Pancreas (tissue), 10 donors: ENCODE measurements around the gene HES7. TPM values are rescaled to one million over a fixed set of nuclear protein-coding genes. Genes with fewer than 3 reads are reported as not detected.

Experiments
- ATAC-seq, 4 donors: fragments of 200-7000 bp; cut with Tn5 transposase; one replicate each; pipeline versions ENCODE4 v1.8.0 to v1.9.1; 2020; ENCODE audit warnings: mild to moderate bottlenecking in 4 of 4, moderate library complexity in 4 of 4
- DNase-seq, 6 donors: peaks; one replicate each; pipeline ENCODE4 v3.0.0-alpha.2; 2020
- FAIRE-seq: peaks from 2 replicates; lab custom pipeline; 2012; peaks lifted over from hg19 to GRCh38; lab: Jason Lieb, UNC
- H3K27ac ChIP-seq, 4 donors: fragments of 200-600 bp; sonication (generic); 1 replicate in 3 of 4; 2 replicates in 1 of 4; pipeline versions ENCODE4 v1.5.0 to v1.8.0; 2020
- H3K27me3 ChIP-seq, 4 donors: fragments of 200-600 bp; one replicate each; pipeline ENCODE4 v1.8.0; 2021
- H3K36me3 ChIP-seq, 3 donors: fragments of 200-600 bp; sonication (generic) in 1 of 3; one replicate each; pipeline versions ENCODE4 v1.5.0 to v1.8.0; 2020 to 2021
- H3K4me1 ChIP-seq, 3 donors: fragments of 200-600 bp; one replicate each; pipeline ENCODE4 v1.8.0; 2021
- H3K4me3 ChIP-seq, 4 donors: fragments of 200-600 bp; sonication (generic) in 2 of 4; one replicate each; pipeline versions ENCODE4 v1.5.0 to v1.8.0; 2020 to 2021
- H3K9me3 ChIP-seq, 4 donors: fragments of 200-600 bp; one replicate each; pipeline ENCODE4 v1.8.0; 2021
- WGBS, 2 donors: extraction: QIAGEN DNeasy Blood & Tissue Kit; methylation state at CpG; one replicate each; pipeline ENCODE4 v1.1.7; 2013; 5-methylcytosine and 5-hydroxymethylcytosine counted together
- intact Hi-C, 3 donors: fragments of 100-400 bp; cut with DNase I; formaldehyde crosslinking; loops; one replicate each; pipeline versions ENCODE4 v1.11.1 to v1.14.2; 2022
- polyA plus RNA-seq, 2 donors: library from polyadenylated mRNA; stranded (reverse); fragments of 200-250 nt; gene quantifications; one replicate each; pipeline ENCODE4 v1.2.3, GENCODE V29; 2013
- total RNA-seq, 6 donors: library from RNA; stranded (reverse); fragmentation: NEBNext Ultra II Directional in 4 of 6; extraction: Animal tissue kit (Norgen Biotek cat#: 25700) in 4 of 6; gene quantifications; one replicate each; pipeline versions ENCODE4 v1.2.1 to v1.2.4, GENCODE V29; 2021 to 2023
- TF ChIP-seq, protein P1 (sequence below), 4 donors: fragments of 200-600 bp; sonication (generic) in 3 of 4; IDR thresholded peaks; one replicate each; pipeline versions ENCODE4 v1.5.0 to v1.8.0; 2021; ENCODE audit warnings: antibody characterized with exemption in 4 of 4
- donor health status: healthy with polysubstance abuse.
- donor health status: DM: no; HTN: no; CAD: no; lungs with moderate emphysema.
- donor health status: DM: no; HTN: no; CAD: no.
- donor health status: control.
- donor health status: control.
- donor health status: Bipolar disorder and iron deficiency.
- donor health status: DM: yes; HTN: yes; CAD: no.
- donor health status: DM: no; HTN: no; CAD: no.
- donor health status: DM: no; HTN: no; CAD: no.
- donor health status: DM: yes; HTN: yes; CAD: no.

Gene HES7
- total and polyA plus RNA-seq, 8 donors, result 0.08 to 0.16 TPM; not detected in 6

GRCh38 chr17:8100111-8100510, 23.8 kb downstream of the HES7 start:
- Histone ChIP-seq H3K36me3 (no peaks in the 10 kb centered on the region), H3K27ac (no peak overlapping the region), H3K4me1 (no peaks in the 10 kb centered on the region), H3K27me3 (no peaks in the 10 kb centered on the region), H3K9me3 (no peaks in the 10 kb centered on the region), H3K4me3 (no peak overlapping the region)
- ATAC-seq, result no peak
- intact Hi-C loops, result no loop called here
- 19 to 32% methylated on average over 2 of the region's 2 CpGs for WGBS, 2 donors
- no peak for DNase-seq
- TF ChIP-seq, protein P1, sequence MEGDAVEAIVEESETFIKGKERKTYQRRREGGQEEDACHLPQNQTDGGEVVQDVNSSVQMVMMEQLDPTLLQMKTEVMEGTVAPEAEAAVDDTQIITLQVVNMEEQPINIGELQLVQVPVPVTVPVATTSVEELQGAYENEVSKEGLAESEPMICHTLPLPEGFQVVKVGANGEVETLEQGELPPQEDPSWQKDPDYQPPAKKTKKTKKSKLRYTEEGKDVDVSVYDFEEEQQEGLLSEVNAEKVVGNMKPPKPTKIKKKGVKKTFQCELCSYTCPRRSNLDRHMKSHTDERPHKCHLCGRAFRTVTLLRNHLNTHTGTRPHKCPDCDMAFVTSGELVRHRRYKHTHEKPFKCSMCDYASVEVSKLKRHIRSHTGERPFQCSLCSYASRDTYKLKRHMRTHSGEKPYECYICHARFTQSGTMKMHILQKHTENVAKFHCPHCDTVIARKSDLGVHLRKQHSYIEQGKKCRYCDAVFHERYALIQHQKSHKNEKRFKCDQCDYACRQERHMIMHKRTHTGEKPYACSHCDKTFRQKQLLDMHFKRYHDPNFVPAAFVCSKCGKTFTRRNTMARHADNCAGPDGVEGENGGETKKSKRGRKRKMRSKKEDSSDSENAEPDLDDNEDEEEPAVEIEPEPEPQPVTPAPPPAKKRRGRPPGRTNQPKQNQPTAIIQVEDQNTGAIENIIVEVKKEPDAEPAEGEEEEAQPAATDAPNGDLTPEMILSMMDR (IDR thresholded peaks at IDR 0.05), result no peak
- no peak for FAIRE-seq

DNA sequence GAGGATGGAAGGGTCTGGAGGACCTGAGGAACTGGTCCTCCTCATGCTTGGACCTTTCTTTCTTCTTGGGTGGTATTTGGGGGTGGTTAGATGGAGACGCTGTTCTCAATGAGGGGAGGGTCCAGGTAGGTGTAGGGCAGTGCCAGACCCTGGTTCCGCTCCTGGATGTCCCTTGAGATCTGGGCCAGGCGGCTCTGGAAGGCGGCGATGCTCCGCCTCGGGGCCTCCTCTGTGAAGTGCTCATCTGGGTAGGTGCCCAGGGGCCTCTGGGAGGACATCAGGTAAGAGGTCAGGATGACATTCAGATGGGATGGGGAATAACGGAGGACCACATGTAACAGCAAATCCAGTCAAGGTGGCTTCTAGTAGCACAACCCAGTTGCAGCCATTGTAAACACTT, 27.4 kb downstream of the HES7 start:
- H3K9me3 ChIP-seq, result no peaks in the 10 kb centered on the region
- FAIRE-seq (no peak), DNase-seq (no peak), ATAC-seq (no peak)
- H3K27ac ChIP-seq, result no peak overlapping the region
- WGBS, 2 donors, result 75 to 84% methylated on average over 8 of the region's 8 CpGs
- no peaks in the 10 kb centered on the region for H3K4me1 ChIP-seq
- no peaks in the 10 kb centered on the region for H3K36me3 ChIP-seq
- H3K27me3 ChIP-seq, result no peaks in the 10 kb centered on the region
- TF ChIP-seq, protein P1 (IDR thresholded peaks at IDR 0.05), result no peak
- no peak overlapping the region for H3K4me3 ChIP-seq
- intact Hi-C loops, result no loop called here

- Histone ChIP-seq H3K27ac (no peak overlapping the region), H3K4me3 (no peak overlapping the region), H3K9me3 (no peaks in the 10 kb centered on the region), H3K4me1 (no peaks in the 10 kb centered on the region), H3K36me3 (no peaks in the 10 kb centered on the region), H3K27me3 (no peaks in the 10 kb centered on the region)
- TF ChIP-seq, protein P1 (IDR thresholded peaks at IDR 0.05), result no peak
- DNase-seq (no peak), ATAC-seq (no peak), FAIRE-seq (no peak)
- 63 to 67% methylated on average over 6 of the region's 6 CpGs for WGBS, 2 donors
- intact Hi-C loops, result no loop called here
Observed at GRCh38 chr17:8095361-8095760, 28.5 kb downstream of the HES7 start.

- H3K27ac ChIP-seq, result no peak overlapping the region
- H3K4me3 ChIP-seq, result no peak overlapping the region
- DNase-seq, result peak in 1 of 6 donors; percentile 13
- H3K4me1 ChIP-seq, result no peaks in the 10 kb centered on the region
- no peaks in the 10 kb centered on the region for H3K9me3 ChIP-seq
- intact Hi-C loops, result no loop called here
- H3K36me3 ChIP-seq, result no peaks in the 10 kb centered on the region
- no peaks in the 10 kb centered on the region for H3K27me3 ChIP-seq
- no peak for ATAC-seq
- TF ChIP-seq, protein P1 (IDR thresholded peaks at IDR 0.05), result no peak
- WGBS, 2 donors, result 24 to 33% methylated on average over 9 of the region's 9 CpGs
- no peak for FAIRE-seq
Observed at GRCh38 chr17:8091033-8091687, 32.7 kb downstream of the HES7 start.

- DNase-seq (no peak), FAIRE-seq (no peak), ATAC-seq (no peak)
- no peaks in the 10 kb centered on the region for H3K27me3 ChIP-seq
- intact Hi-C loops, result no loop called here
- TF ChIP-seq, protein P1 (IDR thresholded peaks at IDR 0.05), result no peak
- no peak overlapping the region for H3K4me3 ChIP-seq
- H3K9me3 ChIP-seq, result no peaks in the 10 kb centered on the region
- WGBS, 2 donors, result 39 to 43% methylated on average over 6 of the region's 6 CpGs
- H3K36me3 ChIP-seq, result no peaks in the 10 kb centered on the region
- H3K4me1 ChIP-seq, result no peaks in the 10 kb centered on the region
- no peak overlapping the region for H3K27ac ChIP-seq
Observed at GRCh38 chr17:8089728-8090127, 34.2 kb downstream of the HES7 start.
